ENCODE data around the gene ARSB. TPM values are rescaled to one million over a fixed set of nuclear protein-coding genes. Genes with fewer than 3 reads are reported as not detected.

ARSB gene
- total and polyA plus RNA-seq, 2 donors (not counting 1 experiment from before 2014, with no cell fraction given), result 4.6 to 9.8 TPM

DNA sequence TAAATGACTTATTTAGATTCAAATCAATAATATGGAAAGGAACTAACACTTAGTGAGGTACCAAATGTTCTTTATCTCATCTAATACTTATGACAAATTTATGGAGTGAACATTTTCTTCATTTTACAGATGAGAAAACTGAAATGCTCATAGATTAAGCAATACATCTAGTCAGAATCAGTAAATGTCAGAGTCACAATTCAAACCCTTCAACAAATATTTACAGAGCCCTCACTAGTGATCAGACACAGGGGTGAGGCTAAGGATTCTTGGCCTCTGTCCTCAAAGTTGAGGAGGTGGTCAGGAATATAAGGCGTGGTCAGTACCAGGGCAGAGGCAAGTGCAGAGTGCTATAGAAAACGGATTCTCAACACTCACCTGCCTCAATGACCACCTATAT lies 29.5 kb upstream of the ARSB start:
- no peak for TF ChIP-seq EZH2 (IDR thresholded peaks at IDR 0.05; ENCODE audit: borderline replicate concordance, insufficient read depth, low read depth, low read length, poor library complexity, severe bottlenecking)
- TF ChIP-seq, protein P1, sequence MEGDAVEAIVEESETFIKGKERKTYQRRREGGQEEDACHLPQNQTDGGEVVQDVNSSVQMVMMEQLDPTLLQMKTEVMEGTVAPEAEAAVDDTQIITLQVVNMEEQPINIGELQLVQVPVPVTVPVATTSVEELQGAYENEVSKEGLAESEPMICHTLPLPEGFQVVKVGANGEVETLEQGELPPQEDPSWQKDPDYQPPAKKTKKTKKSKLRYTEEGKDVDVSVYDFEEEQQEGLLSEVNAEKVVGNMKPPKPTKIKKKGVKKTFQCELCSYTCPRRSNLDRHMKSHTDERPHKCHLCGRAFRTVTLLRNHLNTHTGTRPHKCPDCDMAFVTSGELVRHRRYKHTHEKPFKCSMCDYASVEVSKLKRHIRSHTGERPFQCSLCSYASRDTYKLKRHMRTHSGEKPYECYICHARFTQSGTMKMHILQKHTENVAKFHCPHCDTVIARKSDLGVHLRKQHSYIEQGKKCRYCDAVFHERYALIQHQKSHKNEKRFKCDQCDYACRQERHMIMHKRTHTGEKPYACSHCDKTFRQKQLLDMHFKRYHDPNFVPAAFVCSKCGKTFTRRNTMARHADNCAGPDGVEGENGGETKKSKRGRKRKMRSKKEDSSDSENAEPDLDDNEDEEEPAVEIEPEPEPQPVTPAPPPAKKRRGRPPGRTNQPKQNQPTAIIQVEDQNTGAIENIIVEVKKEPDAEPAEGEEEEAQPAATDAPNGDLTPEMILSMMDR (IDR thresholded peaks at IDR 0.05), result no peak
- no peak overlapping the region for H3K4me3 ChIP-seq (ENCODE audit: control extremely low read depth in 1 of 5, extremely low read depth in 1 of 5, insufficient read depth in 1 of 5, low read depth in 2 of 5, low read length in 4 of 5)
- no peak overlapping the region for H2AFZ ChIP-seq (ENCODE audit: insufficient read depth, low read depth, low read length, poor library complexity, severe bottlenecking)
- intact Hi-C loops (cut with micrococcal nuclease), result no loop called here
- 92% methylated on average over 1 of the region's 2 CpGs for WGBS (ENCODE audit: insufficient coverage)
- H3K27me3 ChIP-seq (replicated peaks in 1 of 4; ENCODE audit: control extremely low read depth in 1 of 4, control insufficient read depth in 3 of 4, insufficient read depth in 4 of 4, low read length in 3 of 4), result peaks cover 0 to 15% (median 6%) of the 10 kb centered on the region in 4 experiments
- no peak for DNase-seq
- no peak overlapping the region for H3K27ac Mint-ChIP-seq
- no peak overlapping the region for H3K4me2 ChIP-seq (replicated peaks; ENCODE audit: low read depth, low read length, poor library complexity, severe bottlenecking)
- POLR2A ChIA-PET, result no interaction called here
- H3K27ac ChIP-seq (ENCODE audit: low read length in 2 of 2), result no peak overlapping the region
- H3K27me3 Mint-ChIP-seq, result peaks cover 23% of the 10 kb centered on the region
- no peak overlapping the region for H3K9ac ChIP-seq (ENCODE audit: low read length)
- H3K4me1 ChIP-seq (ENCODE audit: control insufficient read depth in 2 of 2, insufficient read depth in 2 of 2, low read length in 2 of 2), result no peaks in the 10 kb centered on the region
- CTCF ChIA-PET, result interaction anchor here (1.1 kb wide), 1 partner anchor 28 kb away, joined by 3 read pairs; no protein-coding TSS in a partner anchor
- no peak overlapping the region for H3K4me3 Mint-ChIP-seq
- no peaks in the 10 kb centered on the region for H3K4me1 Mint-ChIP-seq
- no peak for ATAC-seq (ENCODE audit: low read depth)
- no peaks in the 10 kb centered on the region for H3K79me2 ChIP-seq (ENCODE audit: control insufficient read depth, insufficient read depth, low read length)
- H4K20me1 ChIP-seq (ENCODE audit: control insufficient read depth, insufficient read depth, low read length, poor library complexity, severe bottlenecking), result no peaks in the 10 kb centered on the region
- H3K9me3 ChIP-seq (ENCODE audit: control extremely low read depth in 1 of 3, control insufficient read depth in 2 of 3, insufficient read depth in 1 of 3, low read length in 2 of 3), result peaks cover 0 to 8% (median 0%) of the 10 kb centered on the region in 3 donors
- no peaks in the 10 kb centered on the region for H3K36me3 ChIP-seq (replicated peaks in 1 of 2; ENCODE audit: control extremely low read depth in 1 of 2, control insufficient read depth in 1 of 2, extremely low read depth in 1 of 2, insufficient read depth in 2 of 2, low read length in 1 of 2)
- H3K9me3 Mint-ChIP-seq (ENCODE audit: insufficient read depth), result peaks cover 8% of the 10 kb centered on the region

DNA sequence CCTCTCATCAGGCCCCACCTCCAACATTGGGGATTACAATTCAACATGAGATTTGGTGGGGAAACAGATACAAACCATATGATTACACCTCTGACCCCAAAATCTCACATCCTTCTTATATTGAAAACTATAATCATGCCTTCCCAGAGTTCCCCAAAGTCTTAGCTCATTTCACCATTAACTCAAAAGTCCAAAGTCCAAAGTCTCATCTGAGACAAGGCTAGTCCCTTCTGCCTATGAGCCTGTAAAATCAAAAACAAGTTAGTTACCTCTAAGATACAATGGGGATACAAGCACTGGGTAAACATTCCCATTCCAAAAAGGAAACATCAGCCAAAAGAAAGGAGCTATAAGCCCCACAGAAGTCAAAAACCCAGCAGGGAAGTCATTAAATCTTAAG lies 26.8 kb upstream of the ARSB start:
- Mint-ChIP-seq H3K27me3 (peaks cover 18% of the 10 kb centered on the region), H3K27ac (no peak overlapping the region), H3K4me1 (no peaks in the 10 kb centered on the region), H3K4me3 (no peak overlapping the region), H3K9me3 (ENCODE audit: insufficient read depth) (peaks cover 8% of the 10 kb centered on the region)
- H3K79me2 ChIP-seq (ENCODE audit: control insufficient read depth, insufficient read depth, low read length), result no peaks in the 10 kb centered on the region
- no peak overlapping the region for H3K4me2 ChIP-seq (replicated peaks; ENCODE audit: low read depth, low read length, poor library complexity, severe bottlenecking)
- intact Hi-C loops (cut with micrococcal nuclease), result no loop called here
- no peak overlapping the region for H3K27ac ChIP-seq (ENCODE audit: low read length in 2 of 2)
- H3K9ac ChIP-seq (ENCODE audit: low read length), result no peak overlapping the region
- peaks cover 0 to 15% (median 6%) of the 10 kb centered on the region in 4 experiments for H3K27me3 ChIP-seq (replicated peaks in 1 of 4; ENCODE audit: control extremely low read depth in 1 of 4, control insufficient read depth in 3 of 4, insufficient read depth in 4 of 4, low read length in 3 of 4)
- TF ChIP-seq EZH2 (IDR thresholded peaks at IDR 0.05; ENCODE audit: borderline replicate concordance, insufficient read depth, low read depth, low read length, poor library complexity, severe bottlenecking), result no peak
- TF ChIP-seq, protein P1 (IDR thresholded peaks at IDR 0.05), result no peak
- H3K9me3 ChIP-seq (ENCODE audit: control extremely low read depth in 1 of 3, control insufficient read depth in 2 of 3, insufficient read depth in 1 of 3, low read length in 2 of 3), result peaks cover 0 to 8% (median 0%) of the 10 kb centered on the region in 3 donors
- H3K4me3 ChIP-seq (ENCODE audit: control extremely low read depth in 1 of 5, extremely low read depth in 1 of 5, insufficient read depth in 1 of 5, low read depth in 2 of 5, low read length in 4 of 5), result no peak overlapping the region
- no peaks in the 10 kb centered on the region for H4K20me1 ChIP-seq (ENCODE audit: control insufficient read depth, insufficient read depth, low read length, poor library complexity, severe bottlenecking)
- no peak for DNase-seq
- no peak overlapping the region for H2AFZ ChIP-seq (ENCODE audit: insufficient read depth, low read depth, low read length, poor library complexity, severe bottlenecking)
- H3K4me1 ChIP-seq (ENCODE audit: control insufficient read depth in 2 of 2, insufficient read depth in 2 of 2, low read length in 2 of 2), result no peaks in the 10 kb centered on the region
- POLR2A ChIA-PET, result no interaction called here
- H3K36me3 ChIP-seq (replicated peaks in 1 of 2; ENCODE audit: control extremely low read depth in 1 of 2, control insufficient read depth in 1 of 2, extremely low read depth in 1 of 2, insufficient read depth in 2 of 2, low read length in 1 of 2), result no peaks in the 10 kb centered on the region
- ATAC-seq (ENCODE audit: low read depth), result no peak
- CTCF ChIA-PET, result interaction anchor here (1.7 to 1.9 kb wide), 2 partner anchors 10 to 13 kb away, joined by 5 to 10 read pairs; no protein-coding TSS in a partner anchor
